ENCODE results near the gene CEMP1. TPM values are rescaled to one million over a fixed set of nuclear protein-coding genes. Genes with fewer than 3 reads are reported as not detected.

CEMP1 gene
- total RNA-seq, 1 donor from 2014 or later = 0.22 TPM

GRCh38 chr16:2498531-2499253 is 32.5 kb downstream of the CEMP1 start:
- no peak overlapping the region for H3K27ac Mint-ChIP-seq
- no peaks in the 10 kb centered on the region for H3K36me3 Mint-ChIP-seq
- H3K4me1 Mint-ChIP-seq (ENCODE audit: unreplicated experiment) = peaks cover 11% of the 10 kb centered on the region

GRCh38 chr16:2497695-2498484 is 33.3 kb downstream of the CEMP1 start:
- no peaks in the 10 kb centered on the region for H3K9me3 Mint-ChIP-seq
- H3K27ac Mint-ChIP-seq = no peak overlapping the region
- DNase-seq (ENCODE audit: extremely low spot score, unreplicated experiment) = no peak
- peaks cover 10% of the 10 kb centered on the region for H3K4me1 Mint-ChIP-seq (ENCODE audit: unreplicated experiment)
- no peaks in the 10 kb centered on the region for H3K27me3 Mint-ChIP-seq
- H3K36me3 Mint-ChIP-seq = no peaks in the 10 kb centered on the region
- no peak overlapping the region for H3K4me3 Mint-ChIP-seq
- TF ChIP-seq, protein P1, sequence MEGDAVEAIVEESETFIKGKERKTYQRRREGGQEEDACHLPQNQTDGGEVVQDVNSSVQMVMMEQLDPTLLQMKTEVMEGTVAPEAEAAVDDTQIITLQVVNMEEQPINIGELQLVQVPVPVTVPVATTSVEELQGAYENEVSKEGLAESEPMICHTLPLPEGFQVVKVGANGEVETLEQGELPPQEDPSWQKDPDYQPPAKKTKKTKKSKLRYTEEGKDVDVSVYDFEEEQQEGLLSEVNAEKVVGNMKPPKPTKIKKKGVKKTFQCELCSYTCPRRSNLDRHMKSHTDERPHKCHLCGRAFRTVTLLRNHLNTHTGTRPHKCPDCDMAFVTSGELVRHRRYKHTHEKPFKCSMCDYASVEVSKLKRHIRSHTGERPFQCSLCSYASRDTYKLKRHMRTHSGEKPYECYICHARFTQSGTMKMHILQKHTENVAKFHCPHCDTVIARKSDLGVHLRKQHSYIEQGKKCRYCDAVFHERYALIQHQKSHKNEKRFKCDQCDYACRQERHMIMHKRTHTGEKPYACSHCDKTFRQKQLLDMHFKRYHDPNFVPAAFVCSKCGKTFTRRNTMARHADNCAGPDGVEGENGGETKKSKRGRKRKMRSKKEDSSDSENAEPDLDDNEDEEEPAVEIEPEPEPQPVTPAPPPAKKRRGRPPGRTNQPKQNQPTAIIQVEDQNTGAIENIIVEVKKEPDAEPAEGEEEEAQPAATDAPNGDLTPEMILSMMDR (conservative IDR thresholded peaks at IDR 0.05) = no peak

More at GRCh38 chr16:2498531-2499253, 32.5 kb downstream of the CEMP1 start:
- H3K4me3 Mint-ChIP-seq = no peak overlapping the region
- no peaks in the 10 kb centered on the region for H3K27me3 Mint-ChIP-seq
- DNase-seq (ENCODE audit: extremely low spot score, unreplicated experiment) = no peak
- H3K9me3 Mint-ChIP-seq = no peaks in the 10 kb centered on the region
- TF ChIP-seq, protein P1 (conservative IDR thresholded peaks at IDR 0.05) = no peak

- no peaks in the 10 kb centered on the region for H3K9me3 Mint-ChIP-seq
- TF ChIP-seq, protein P1 (conservative IDR thresholded peaks at IDR 0.05) = no peak
- H3K27ac Mint-ChIP-seq = no peak overlapping the region
- H3K27me3 Mint-ChIP-seq = no peaks in the 10 kb centered on the region
- no peak for DNase-seq (ENCODE audit: extremely low spot score, unreplicated experiment)
- H3K36me3 Mint-ChIP-seq = no peaks in the 10 kb centered on the region
- peaks cover 7% of the 10 kb centered on the region for H3K4me1 Mint-ChIP-seq (ENCODE audit: unreplicated experiment)
- no peak overlapping the region for H3K4me3 Mint-ChIP-seq
Observed at GRCh38 chr16:2497116-2497630, 34.0 kb downstream of the CEMP1 start.

DNA sequence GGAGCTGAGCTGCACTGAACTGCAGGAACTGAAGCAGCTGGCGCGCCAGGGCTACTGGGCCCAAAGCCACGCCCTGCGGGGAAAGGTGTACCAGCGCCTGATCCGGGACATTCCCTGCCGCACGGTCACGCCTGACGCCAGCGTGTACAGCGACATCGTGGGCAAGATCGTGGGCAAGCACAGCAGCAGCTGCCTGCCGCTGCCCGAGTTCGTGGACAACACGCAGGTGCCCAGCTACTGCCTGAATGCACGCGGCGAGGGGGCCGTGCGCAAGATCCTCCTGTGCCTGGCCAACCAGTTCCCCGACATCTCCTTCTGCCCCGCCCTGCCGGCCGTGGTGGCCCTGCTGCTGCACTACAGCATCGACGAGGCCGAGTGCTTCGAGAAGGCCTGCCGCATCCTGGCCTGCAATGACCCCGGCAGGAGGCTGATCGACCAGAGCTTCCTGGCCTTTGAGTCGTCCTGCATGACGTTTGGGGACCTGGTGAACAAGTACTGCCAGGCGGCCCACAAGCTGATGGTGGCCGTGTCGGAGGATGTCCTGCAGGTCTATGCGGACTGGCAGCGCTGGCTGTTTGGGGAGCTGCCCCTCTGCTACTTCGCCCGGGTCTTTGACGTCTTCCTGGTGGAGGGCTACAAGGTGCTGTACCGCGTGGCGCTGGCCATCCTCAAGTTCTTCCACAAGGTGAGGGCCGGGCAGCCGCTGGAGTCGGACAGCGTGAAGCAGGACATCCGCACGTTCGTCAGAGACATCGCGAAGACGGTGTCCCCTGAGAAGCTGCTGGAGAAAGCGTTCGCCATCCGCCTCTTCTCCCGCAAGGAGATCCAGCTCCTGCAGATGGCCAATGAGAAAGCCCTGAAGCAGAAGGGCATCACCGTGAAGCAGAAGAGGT is 34.7 kb downstream of the CEMP1 start:
- Mint-ChIP-seq H3K9me3 (no peaks in the 10 kb centered on the region), H3K36me3 (no peaks in the 10 kb centered on the region), H3K27me3 (no peaks in the 10 kb centered on the region), H3K4me1 (ENCODE audit: unreplicated experiment) (peaks cover 7% of the 10 kb centered on the region), H3K4me3 (no peak overlapping the region), H3K27ac (no peak overlapping the region)
- DNase-seq (ENCODE audit: extremely low spot score, unreplicated experiment) = no peak
- TF ChIP-seq, protein P1 (conservative IDR thresholded peaks at IDR 0.05) = no peak

GRCh38 chr16:2495041-2495440 is 36.2 kb downstream of the CEMP1 start:
- H3K4me1 Mint-ChIP-seq (ENCODE audit: unreplicated experiment) = peaks cover 10% of the 10 kb centered on the region
- DNase-seq (ENCODE audit: extremely low spot score, unreplicated experiment) = no peak
- no peaks in the 10 kb centered on the region for H3K9me3 Mint-ChIP-seq
- no peak overlapping the region for H3K27ac Mint-ChIP-seq
- no peaks in the 10 kb centered on the region for H3K36me3 Mint-ChIP-seq
- H3K27me3 Mint-ChIP-seq = no peaks in the 10 kb centered on the region
- H3K4me3 Mint-ChIP-seq = no peak overlapping the region
- TF ChIP-seq, protein P1 (conservative IDR thresholded peaks at IDR 0.05) = no peak

Measured in type B pancreatic cell (in vitro differentiated cells).